ENCODE results near the gene HSD17B8.
"Not testable (repeated sequence)": the region's sequence is repeated elsewhere in the genome, so short reads cannot be mapped to it uniquely, and the experiment has no call there.

Gene HSD17B8

DNA sequence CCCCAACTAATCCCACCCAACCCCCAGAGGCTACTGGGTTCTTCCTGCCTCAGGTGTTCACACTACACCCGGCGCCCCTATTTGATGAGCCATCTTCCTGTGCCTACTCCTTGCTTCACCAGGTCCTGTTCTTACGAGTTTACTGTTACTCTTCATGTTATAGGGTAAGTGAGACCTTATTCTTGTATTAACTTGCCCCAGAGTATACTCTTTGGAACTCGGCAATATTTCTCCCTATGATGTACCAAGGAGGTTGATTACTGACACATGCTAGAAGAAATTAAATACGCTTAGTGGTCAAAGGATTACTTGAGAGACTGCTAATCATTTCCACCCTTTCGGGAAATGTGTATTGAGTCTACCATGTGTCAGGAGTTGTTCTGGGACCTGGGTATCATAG, 12.8 kb downstream of the HSD17B8 start:
- Histone ChIP-seq H3K79me2 (ENCODE audit: low read length) (no peaks in the 10 kb centered on the region), H3K27me3 (ENCODE audit: low read depth, low read length) (peaks cover 4% of the 10 kb centered on the region; the same call in 1 of the 2 replicates), H3K9ac (ENCODE audit: low read length) (no peak overlapping the region), H3K4me3 (ENCODE audit: low read length) (no peak overlapping the region), H3K4me1 (ENCODE audit: low read length) (peaks cover 13% of the 10 kb centered on the region), H4K20me1 (ENCODE audit: insufficient read depth, low read length) (no peaks in the 10 kb centered on the region), H3K36me3 (replicated peaks; ENCODE audit: low read depth, low read length) (no peaks in the 10 kb centered on the region), H2AFZ (ENCODE audit: low read depth, low read length) (no peak overlapping the region), H3K27ac (ENCODE audit: low read length) (no peak overlapping the region), H3K4me2 (ENCODE audit: low read length) (no peak overlapping the region), H3K9me3 (ENCODE audit: insufficient read depth, low read length) (no peaks in the 10 kb centered on the region)
- TF ChIP-seq EZH2phosphoT487 (IDR thresholded peaks at IDR 0.05; ENCODE audit: low read depth): no peak
- TF ChIP-seq, protein P1, sequence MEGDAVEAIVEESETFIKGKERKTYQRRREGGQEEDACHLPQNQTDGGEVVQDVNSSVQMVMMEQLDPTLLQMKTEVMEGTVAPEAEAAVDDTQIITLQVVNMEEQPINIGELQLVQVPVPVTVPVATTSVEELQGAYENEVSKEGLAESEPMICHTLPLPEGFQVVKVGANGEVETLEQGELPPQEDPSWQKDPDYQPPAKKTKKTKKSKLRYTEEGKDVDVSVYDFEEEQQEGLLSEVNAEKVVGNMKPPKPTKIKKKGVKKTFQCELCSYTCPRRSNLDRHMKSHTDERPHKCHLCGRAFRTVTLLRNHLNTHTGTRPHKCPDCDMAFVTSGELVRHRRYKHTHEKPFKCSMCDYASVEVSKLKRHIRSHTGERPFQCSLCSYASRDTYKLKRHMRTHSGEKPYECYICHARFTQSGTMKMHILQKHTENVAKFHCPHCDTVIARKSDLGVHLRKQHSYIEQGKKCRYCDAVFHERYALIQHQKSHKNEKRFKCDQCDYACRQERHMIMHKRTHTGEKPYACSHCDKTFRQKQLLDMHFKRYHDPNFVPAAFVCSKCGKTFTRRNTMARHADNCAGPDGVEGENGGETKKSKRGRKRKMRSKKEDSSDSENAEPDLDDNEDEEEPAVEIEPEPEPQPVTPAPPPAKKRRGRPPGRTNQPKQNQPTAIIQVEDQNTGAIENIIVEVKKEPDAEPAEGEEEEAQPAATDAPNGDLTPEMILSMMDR (IDR thresholded peaks at IDR 0.05; ENCODE audit: low read depth, low read length): no peak

DNA sequence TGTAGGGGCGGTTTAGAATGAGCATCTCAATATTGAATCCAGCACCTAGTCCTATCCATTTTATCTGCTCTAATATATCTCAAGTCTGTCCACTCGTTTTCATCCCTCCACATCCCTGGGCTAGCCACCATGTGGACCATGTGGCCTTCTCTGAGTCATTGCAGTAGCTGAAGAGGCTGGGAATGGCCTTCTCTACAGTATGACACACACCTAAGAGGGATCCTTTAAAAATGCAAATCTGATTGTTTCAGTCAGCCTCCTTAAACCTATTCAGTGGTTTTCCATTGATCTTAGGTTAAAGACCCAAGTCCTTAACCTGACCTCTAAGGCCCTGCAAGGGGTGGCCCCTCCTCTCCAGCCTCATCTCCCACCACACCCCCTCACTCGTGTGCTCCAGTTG, 13.2 kb downstream of the HSD17B8 start:
- Histone ChIP-seq H3K4me3 (ENCODE audit: low read length) (no peak overlapping the region), H2AFZ (ENCODE audit: low read depth, low read length) (no peak overlapping the region), H3K36me3 (replicated peaks; ENCODE audit: low read depth, low read length) (no peaks in the 10 kb centered on the region), H3K79me2 (ENCODE audit: low read length) (no peaks in the 10 kb centered on the region), H3K27ac (ENCODE audit: low read length) (no peak overlapping the region), H3K9ac (ENCODE audit: low read length) (no peak overlapping the region), H3K27me3 (ENCODE audit: low read depth, low read length) (peaks cover 4% of the 10 kb centered on the region; the same call in 1 of the 2 replicates), H3K4me1 (ENCODE audit: low read length) (peaks cover 10% of the 10 kb centered on the region), H3K4me2 (ENCODE audit: low read length) (no peak overlapping the region), H4K20me1 (ENCODE audit: insufficient read depth, low read length) (no peaks in the 10 kb centered on the region), H3K9me3 (ENCODE audit: insufficient read depth, low read length) (no peaks in the 10 kb centered on the region)
- no peak for TF ChIP-seq EZH2phosphoT487 (IDR thresholded peaks at IDR 0.05; ENCODE audit: low read depth)
- TF ChIP-seq, protein P1 (IDR thresholded peaks at IDR 0.05; ENCODE audit: low read depth, low read length): no peak

DNA sequence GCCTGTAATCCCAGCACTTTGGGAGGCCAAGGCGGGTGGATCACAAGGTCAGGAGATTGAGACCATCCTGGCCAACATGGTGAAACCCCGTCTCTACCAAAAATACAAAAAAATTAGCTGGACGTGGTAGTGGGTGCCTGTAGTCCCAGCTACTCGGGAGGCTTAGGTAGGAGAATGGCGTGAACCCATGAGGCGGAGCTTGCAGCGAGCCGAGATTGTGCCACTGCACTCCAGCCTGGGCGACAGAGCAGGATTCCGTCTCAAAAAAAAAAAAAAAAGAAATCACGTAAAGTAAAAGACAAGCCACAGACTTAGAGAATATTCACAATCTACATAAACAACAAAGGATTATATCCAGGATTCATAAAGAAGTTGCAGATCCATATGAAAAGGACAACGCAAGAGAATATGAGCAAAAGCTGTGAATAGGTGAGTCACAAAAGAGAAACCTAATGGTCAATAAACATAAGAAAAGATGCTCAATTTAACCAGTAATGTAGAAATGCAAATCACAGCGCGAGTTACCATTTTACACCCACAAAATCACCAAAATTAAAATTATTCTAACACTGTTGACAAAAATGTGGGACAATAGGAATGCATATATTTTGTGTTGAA, 22.2 kb downstream of the HSD17B8 start:
- not testable (repeated sequence) for H3K4me2 ChIP-seq (ENCODE audit: low read length); H3K9me3 ChIP-seq (ENCODE audit: insufficient read depth, low read length); H3K27me3 ChIP-seq (ENCODE audit: low read depth, low read length); H3K9ac ChIP-seq (ENCODE audit: low read length); H3K27ac ChIP-seq (ENCODE audit: low read length); H3K36me3 ChIP-seq (replicated peaks; ENCODE audit: low read depth, low read length); H4K20me1 ChIP-seq (ENCODE audit: insufficient read depth, low read length); H2AFZ ChIP-seq (ENCODE audit: low read depth, low read length); H3K4me1 ChIP-seq (ENCODE audit: low read length); H3K79me2 ChIP-seq (ENCODE audit: low read length); H3K4me3 ChIP-seq (ENCODE audit: low read length)

DNA sequence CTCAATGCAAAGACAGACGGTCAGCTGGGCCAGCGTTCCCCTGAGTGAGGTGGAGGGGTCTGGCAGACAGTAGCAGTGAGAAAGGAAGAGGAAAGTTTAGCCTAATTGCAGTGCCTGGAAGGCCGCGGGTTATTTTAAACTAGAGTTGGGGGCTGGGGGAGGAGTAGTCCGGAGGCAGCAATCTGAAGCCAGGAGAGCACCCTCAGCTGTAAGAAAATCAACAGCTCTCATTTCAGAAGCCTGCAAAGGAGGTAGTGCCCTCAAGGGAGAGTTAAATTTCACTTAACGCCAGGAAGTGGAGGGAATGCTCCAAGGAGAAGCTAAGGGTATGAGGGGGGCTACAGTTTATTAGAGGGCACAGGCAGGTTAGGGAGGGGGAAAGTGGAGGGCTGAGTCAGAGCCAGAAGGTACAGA, 30.8 kb downstream of the HSD17B8 start:
- Histone ChIP-seq H3K9ac (ENCODE audit: low read length) (no peak overlapping the region), H3K27me3 (ENCODE audit: low read depth, low read length) (no peaks in the 10 kb centered on the region; the same call in 1 of the 2 replicates), H4K20me1 (ENCODE audit: insufficient read depth, low read length) (no peaks in the 10 kb centered on the region), H3K4me1 (ENCODE audit: low read length) (peaks cover 10% of the 10 kb centered on the region), H3K4me3 (ENCODE audit: low read length) (no peak overlapping the region), H3K4me2 (ENCODE audit: low read length) (no peak overlapping the region), H3K36me3 (replicated peaks; ENCODE audit: low read depth, low read length) (no peaks in the 10 kb centered on the region), H3K79me2 (ENCODE audit: low read length) (no peaks in the 10 kb centered on the region), H2AFZ (ENCODE audit: low read depth, low read length) (no peak overlapping the region), H3K9me3 (ENCODE audit: insufficient read depth, low read length) (no peaks in the 10 kb centered on the region), H3K27ac (ENCODE audit: low read length) (no peak overlapping the region)
- TF ChIP-seq, protein P1 (IDR thresholded peaks at IDR 0.05; ENCODE audit: low read depth, low read length): no peak
- TF ChIP-seq EZH2phosphoT487 (IDR thresholded peaks at IDR 0.05; ENCODE audit: low read depth): no peak
